Bone marrow (tissue), 2 donors: Measurements from ENCODE around the gene ZNF469.

Experiments used
- DNase-seq, 2 donors: peaks; one replicate each; lab custom pipeline; 2025; lab: John Stamatoyannopoulos, UW

Gene ZNF469

DNA sequence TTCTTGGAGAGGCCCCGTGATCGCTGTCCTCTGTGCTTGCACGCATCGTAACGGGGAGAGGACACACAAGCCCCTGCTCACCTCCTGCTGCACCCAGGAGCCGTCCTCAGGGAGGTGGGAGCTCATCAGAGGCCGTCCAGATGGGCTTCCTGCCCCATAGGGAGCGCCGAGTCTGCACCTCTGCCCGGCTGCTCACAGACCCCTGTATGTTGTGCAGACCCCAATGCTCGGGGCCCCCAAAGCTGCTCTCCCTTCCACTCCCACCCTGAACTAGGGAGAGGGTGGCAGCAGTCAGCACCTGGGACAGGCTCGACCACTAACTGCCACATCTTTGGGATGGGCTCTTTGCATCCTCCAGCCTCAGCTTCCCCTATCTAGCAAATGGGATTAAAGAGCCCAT, 4.4 kb upstream of the ZNF469 start:
- no peak for DNase-seq

DNA sequence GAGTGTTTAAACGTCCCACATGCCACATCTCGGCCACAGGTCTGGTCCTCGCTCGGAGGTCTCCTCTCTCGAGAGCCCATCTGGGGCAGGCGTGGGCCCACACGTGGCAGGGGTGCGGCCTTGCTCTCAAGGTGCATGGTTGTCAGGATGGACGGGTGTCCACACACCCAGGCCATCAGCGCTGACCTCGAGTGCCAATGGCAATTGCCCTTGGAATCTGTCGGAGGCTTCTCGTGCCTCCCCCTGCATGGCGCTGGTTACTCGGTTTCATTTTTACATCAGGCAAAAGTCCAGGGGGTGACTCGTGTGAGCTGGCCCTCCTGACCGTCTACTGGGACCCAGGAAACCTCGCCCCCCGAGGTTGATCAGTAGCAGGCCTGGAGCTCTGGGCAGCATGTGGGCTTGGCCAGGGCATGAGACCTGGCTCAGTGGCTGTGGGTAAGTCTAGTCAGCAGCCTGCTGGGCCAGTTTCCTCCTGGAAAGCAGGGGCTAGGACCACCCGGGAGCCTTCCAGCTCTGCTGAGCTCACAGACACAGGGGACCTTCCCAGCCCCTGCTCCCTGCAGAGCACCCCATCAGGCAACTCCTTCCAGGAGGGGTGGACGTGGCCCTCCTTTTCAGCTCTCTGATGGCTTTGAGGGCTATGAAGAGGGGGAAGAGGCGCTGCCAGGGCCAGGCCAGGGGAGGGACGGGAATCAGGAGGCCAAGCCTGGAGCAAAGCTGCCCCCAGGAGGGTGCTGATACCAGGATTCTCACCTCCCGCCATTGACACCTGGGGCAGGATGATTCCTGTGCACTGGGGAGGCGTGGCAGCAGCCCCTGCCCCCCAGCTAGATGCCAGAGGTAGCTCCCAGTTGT, 3.7 kb upstream of the ZNF469 start:
- no peak for DNase-seq

DNA sequence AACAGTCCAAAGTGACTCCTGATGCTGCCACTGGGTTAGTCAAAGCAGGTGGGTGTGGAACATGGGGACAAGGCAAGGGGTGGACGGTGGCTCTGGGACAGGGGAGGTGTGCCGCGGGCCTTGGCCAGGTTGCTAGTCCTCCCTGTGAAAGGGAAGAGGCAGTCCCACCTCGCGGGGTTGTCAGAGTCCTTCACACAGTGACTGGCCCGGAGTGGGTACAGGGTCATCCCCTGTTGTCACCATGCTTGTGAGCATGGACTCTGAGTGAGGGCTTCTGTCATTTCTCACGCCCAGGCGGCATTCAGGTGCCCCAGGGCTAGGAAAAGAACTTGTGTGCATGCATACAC, 3.1 kb upstream of the ZNF469 start:
- no peak for DNase-seq

DNA sequence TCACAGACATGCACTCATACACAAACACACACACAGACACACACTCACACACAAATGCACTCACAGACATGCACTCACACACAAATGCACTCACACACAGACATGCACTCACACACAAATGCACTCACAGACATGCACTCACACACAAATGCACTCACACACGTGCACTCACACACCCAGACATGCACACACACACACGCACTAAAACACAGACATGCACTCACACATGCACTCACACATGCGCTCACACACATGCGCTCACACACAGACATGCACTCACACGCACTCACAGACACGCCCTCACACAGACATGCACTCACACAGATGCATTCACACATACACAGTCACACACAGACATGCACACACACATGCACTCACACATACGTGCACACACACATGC, 2.7 kb upstream of the ZNF469 start:
- DNase-seq, result no peak

- no peak for DNase-seq
Observed at GRCh38 chr16:88380619-88381018, 2.1 kb upstream of the ZNF469 start.

DNA sequence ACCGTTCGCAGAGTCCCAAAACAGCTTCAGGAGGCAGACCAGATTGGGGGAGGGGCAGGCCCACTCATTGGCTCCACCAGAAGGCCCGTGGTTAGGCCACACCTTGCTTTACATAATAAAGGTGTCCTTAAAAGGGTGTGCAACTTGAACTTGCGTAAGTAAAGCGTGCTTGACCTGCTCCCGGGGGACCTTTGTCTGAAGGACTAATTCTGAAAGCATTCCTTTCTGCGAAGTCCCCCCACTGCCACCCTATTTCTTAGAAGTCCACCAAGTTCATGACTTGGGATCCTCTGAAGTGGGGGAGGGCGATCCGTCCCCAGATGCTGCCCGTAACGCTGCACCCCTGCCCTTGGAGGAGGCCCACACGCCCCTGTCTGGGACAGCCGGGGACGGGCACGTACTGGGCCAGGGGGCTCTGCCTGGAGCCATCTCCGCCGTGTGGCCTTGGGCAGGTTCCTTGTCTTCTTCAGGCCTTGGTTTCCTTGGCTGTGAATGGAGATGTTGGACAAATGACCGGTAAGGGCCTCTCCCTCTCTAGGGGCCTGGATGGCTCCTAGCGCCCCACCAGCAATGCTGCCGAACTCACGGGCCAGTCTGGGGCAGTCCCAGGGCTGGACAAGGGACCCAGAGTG, 823 bp upstream of the ZNF469 start:
- no peak for DNase-seq

- DNase-seq, result no peak
Observed at GRCh38 chr16:88383401-88384221, 852 bp downstream of the ZNF469 start.

DNA sequence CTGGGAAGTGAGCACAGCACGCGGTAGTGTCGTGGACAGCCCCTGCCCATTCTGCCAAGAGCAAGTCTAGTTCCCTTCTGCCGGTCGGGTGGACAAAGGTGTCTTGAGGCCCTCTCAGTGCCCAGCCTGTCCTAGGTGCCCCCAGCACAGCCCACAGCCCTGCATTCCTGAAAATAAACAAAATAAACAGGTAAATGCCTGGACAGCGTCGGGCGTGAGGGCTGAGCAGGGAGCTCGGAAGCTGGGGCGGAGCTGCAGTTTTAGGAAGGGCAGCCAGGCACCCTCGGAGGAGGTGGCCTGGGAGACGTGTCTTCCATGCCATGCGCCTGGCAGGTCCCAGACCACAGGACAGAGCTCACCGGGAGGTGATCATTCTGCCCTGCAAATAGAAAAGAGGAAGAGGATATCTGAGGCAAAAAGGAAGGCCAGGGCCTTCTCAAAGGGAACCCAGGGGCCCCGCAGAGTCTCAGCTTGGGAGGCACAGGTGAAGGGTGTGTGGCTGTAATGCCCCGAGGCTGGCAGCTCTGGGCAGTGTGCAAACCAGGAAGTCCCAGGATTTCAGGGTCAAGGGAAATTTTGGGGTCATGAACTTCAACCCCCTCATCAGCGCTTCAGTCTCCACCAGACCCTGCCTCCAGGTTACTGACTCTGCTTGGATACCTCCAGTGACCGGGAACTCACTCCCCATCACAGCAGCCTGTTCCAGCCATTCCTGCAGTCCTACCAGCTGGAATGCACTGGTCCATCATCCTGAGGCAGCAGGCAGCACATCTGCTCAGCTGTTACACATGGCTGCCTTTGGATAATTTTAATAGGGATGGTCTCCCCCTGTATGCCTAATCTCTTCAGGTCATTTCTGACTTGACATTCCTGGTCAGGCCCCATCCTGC, 1.7 kb downstream of the ZNF469 start:
- DNase-seq, result no peak

- no peak for DNase-seq
Observed at GRCh38 chr16:88385112-88385594, 2.4 kb downstream of the ZNF469 start.

- DNase-seq, result no peak
Observed at GRCh38 chr16:88385831-88386815, 3.4 kb downstream of the ZNF469 start.

DNA sequence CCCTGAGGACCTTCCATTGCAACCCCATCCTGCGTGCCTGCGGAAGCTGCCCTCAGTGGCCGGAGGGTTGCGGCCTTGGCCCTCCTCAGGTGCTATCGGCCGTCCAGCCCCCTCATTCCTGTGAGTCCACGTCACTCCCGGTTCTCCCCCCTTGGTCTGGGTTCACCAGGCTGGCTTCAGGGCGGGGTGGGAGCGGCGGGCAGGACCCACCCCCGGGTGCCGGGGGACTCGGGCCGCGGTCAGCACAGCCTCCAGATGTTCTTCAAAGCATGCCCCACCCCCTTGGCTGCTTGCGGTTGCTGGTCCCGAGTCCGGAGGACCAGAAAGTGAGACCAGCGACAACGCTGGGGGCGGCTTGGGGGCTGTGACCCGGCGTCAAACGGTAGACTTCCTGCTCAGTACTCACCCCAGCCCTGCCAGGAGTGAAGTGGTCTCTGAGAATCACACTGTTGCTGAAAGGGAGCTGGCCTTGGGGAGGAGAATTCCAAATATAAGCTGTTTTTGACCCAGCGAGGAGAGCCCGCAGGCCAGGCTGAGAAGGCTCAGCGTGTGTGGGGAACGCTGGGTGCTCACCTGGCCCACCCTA, 4.5 kb downstream of the ZNF469 start:
- DNase-seq, result no peak

DNA sequence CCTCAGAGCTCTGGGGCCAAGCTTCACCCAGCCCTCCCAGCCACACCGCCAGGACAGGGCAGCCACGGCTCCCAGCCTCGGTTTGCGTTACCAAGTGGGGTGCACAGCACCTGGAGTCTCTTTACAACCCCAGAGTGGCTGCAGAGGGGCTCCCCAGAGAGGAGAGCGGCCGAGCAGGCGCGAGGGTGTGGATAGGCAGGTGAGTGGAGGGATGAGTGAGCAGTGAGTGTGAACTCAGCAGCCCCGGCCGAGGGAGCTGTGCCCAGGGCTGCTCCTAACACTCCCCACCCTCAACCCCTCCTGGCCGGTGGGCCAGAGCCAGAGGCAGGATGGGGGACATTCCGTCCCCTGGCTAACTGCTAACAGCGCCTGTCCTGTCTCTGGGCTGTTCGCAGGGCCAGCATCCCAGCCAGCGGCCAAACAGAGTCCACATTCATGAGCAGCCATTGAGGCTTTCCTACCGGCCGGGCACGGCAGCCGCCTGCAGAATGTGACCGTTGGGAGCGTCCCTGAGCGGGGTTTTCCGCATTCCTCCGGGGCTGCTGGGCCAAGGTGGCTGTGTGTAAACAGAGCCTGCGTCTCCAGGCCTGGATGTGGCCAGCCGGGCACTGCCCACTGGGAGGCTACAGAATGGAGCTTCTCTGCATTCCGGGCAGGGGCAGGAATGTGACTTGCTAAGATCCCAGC, 5.3 kb downstream of the ZNF469 start:
- DNase-seq, result no peak

GRCh38 chr16:88389191-88389590, 6.4 kb downstream of the ZNF469 start:
- DNase-seq, result no peak

DNA sequence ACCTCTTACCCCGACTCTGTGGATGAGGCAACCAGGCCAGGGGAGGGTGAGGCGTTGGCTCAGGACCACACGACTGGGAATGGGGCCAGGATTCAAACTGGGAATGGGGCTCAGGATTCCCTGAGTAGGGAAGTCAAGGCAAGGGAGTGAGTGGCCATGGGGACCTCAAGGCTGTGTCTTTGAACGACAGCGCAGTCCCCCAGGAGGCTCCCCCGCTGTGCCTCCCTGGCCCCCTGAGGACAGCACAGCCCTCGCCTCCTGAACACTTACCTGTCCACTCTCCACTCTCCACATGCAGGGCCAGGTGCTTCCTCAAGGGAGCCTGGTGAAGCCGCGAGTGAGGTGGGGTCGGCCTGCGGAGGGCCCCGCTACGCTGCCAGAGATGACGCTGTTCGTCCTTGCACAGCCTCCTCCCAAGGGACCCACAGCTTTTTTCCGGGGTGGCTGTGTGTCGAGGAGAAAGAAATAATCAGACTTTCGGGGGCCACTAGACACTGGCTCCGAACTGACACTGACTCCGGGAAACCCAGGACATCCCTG, 6.9 kb downstream of the ZNF469 start:
- DNase-seq, result no peak

DNA sequence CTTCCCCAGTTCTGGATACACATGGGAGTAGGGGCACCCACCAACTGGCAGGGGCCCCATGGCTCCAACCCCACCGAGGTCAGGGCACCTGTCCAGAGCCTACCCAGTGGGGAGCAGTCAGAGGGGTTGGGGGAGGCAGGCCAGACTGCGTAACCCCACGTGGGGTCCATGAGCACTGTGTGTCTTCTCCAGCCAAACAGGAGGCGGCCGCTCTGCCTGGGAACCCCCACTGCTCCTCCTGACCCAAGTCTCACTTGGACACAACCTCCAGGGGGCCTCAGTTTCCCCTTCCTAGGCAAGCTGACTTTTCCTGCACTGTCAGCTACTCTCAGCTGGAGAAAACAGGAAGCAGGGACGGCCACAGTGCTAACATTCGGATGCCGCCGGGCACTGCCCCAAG, 7.5 kb downstream of the ZNF469 start:
- DNase-seq, result no peak

GRCh38 chr16:88390735-88391134, 8.0 kb downstream of the ZNF469 start:
- DNase-seq, result no peak

GRCh38 chr16:88391144-88391850, 8.5 kb downstream of the ZNF469 start:
- no peak for DNase-seq

GRCh38 chr16:88392111-88392510, 9.4 kb downstream of the ZNF469 start:
- no peak for DNase-seq

DNA sequence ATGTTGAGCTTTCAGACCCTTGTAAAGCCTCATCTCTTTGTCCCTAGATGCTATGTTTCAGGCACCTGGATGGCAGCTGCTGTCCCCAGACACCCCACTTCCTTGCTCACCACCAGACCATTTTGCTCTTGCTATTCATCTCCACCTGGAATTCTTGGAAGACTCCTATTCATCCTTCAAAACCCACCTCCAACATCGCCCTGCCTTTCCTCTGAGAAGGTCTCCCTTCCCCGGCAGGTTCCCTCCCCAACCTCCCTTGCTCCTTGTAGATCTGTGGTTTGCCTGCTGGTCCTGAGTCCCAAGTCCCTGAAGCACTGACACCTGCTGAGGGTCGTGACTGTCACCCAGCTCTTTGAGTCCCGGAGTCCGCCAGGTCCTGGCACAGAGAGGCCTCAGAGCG, 9.9 kb downstream of the ZNF469 start:
- no peak for DNase-seq
